Gastrocnemius medialis (tissue), 4 donors: Measurements from ENCODE around the gene KDM4B.

Source experiments
- POLR2A ChIP-seq, 2 donors: fragments of 450-650 bp; IDR thresholded peaks; one replicate each; pipeline ENCODE4 v1.6.1; 2017; ENCODE audit warnings: antibody characterized with exemption in 2 of 2, mild to moderate bottlenecking in 2 of 2, moderate library complexity in 2 of 2
- TF ChIP-seq, protein P1 (sequence below), 5 experiments: fragments of 450-650 bp in 3 of 5; fragments of 200-600 bp in 2 of 5; sonication (generic) in 2 of 5; IDR thresholded peaks in 4 of 5; conservative IDR thresholded peaks in 1 of 5; 1 replicate in 4 of 5; 2 replicates in 1 of 5; pipeline ENCODE4 v1.5.1; 2016 to 2019; ENCODE audit warnings: antibody characterized with exemption in 5 of 5, mild to moderate bottlenecking in 3 of 5, moderate library complexity in 3 of 5

GRCh38 chr19:5098646-5099045 lies 129.7 kb downstream of the KDM4B start:
- TF ChIP-seq POLR2A (IDR thresholded peaks at IDR 0.05), result no peak
- TF ChIP-seq, protein P1, sequence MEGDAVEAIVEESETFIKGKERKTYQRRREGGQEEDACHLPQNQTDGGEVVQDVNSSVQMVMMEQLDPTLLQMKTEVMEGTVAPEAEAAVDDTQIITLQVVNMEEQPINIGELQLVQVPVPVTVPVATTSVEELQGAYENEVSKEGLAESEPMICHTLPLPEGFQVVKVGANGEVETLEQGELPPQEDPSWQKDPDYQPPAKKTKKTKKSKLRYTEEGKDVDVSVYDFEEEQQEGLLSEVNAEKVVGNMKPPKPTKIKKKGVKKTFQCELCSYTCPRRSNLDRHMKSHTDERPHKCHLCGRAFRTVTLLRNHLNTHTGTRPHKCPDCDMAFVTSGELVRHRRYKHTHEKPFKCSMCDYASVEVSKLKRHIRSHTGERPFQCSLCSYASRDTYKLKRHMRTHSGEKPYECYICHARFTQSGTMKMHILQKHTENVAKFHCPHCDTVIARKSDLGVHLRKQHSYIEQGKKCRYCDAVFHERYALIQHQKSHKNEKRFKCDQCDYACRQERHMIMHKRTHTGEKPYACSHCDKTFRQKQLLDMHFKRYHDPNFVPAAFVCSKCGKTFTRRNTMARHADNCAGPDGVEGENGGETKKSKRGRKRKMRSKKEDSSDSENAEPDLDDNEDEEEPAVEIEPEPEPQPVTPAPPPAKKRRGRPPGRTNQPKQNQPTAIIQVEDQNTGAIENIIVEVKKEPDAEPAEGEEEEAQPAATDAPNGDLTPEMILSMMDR (IDR thresholded peaks at IDR 0.05 in 4 of 5, conservative IDR thresholded peaks at IDR 0.05 in 1 of 5), result no peak
